Adrenal gland (tissue), 12 donors: ENCODE results near the gene MAST4. TPM values are rescaled to one million over a fixed set of nuclear protein-coding genes. Genes with fewer than 3 reads are reported as not detected.

Experiments used
- DNase-seq, 7 donors: peaks; one replicate each; pipeline ENCODE4 v3.0.0-alpha.2; 2019 to 2020
- H3K27ac ChIP-seq, 5 donors: fragments of 200-600 bp; sonication (generic) in 4 of 5; 1 replicate in 3 of 5; 2 replicates in 2 of 5; pipeline versions ENCODE4 v1.5.1 to v1.8.0; 2016 to 2020; ENCODE audit warnings: mild to moderate bottlenecking in 1 of 5
- H3K27me3 ChIP-seq: fragments of 200-600 bp; 2 replicates; pipeline ENCODE4 v1.8.0; 2021
- H3K36me3 ChIP-seq, 2 donors: fragments of 200-600 bp; replicated peaks in 1 of 2; 1 replicate in 1 of 2; 2 replicates in 1 of 2; pipeline versions ENCODE4 v1.5.1 to v1.8.0; 2018 to 2022
- H3K4me1 ChIP-seq, 2 donors: fragments of 200-600 bp; replicated peaks in 1 of 2; 1 replicate in 1 of 2; 2 replicates in 1 of 2; pipeline versions ENCODE4 v1.5.1 to v1.8.0; 2018 to 2021
- H3K4me3 ChIP-seq, 4 donors: fragments of 200-600 bp; sonication (generic) in 3 of 4; one replicate each; pipeline ENCODE4 v1.5.1; 2016 to 2018
- H3K9me3 ChIP-seq, 3 donors: fragments of 200-600 bp; sonication (generic) in 1 of 3; replicated peaks in 1 of 3; 1 replicate in 2 of 3; 2 replicates in 1 of 3; pipeline versions ENCODE4 v1.5.1 to v1.8.0; 2016 to 2021
- CTCF ChIP-seq, 6 experiments: fragments of 450-650 bp in 4 of 6; fragments of 200-600 bp in 2 of 6; sonication (generic) in 1 of 6; IDR thresholded peaks; 1 replicate in 5 of 6; 2 replicates in 1 of 6; pipeline versions ENCODE4 v1.5.1 to v1.8.0; 2016 to 2021; ENCODE audit warnings: antibody characterized with exemption in 6 of 6, mild to moderate bottlenecking in 2 of 6, moderate library complexity in 1 of 6
- POLR2A ChIP-seq, 2 donors: fragments of 450-650 bp; IDR thresholded peaks; one replicate each; pipeline ENCODE4 v1.6.1; 2017; ENCODE audit warnings: antibody characterized with exemption in 2 of 2, mild to moderate bottlenecking in 2 of 2, moderate library complexity in 1 of 2
- WGBS, 4 donors: extraction: QIAGEN DNeasy Blood & Tissue Kit in 2 of 4; methylation state at CpG; one replicate each; pipeline versions ENCODE4 v1.1.5 to v1.1.7; 2013 to 2017; 5-methylcytosine and 5-hydroxymethylcytosine counted together
- intact Hi-C, 2 donors: fragments of 100-400 bp; cut with DNase I; formaldehyde crosslinking; loops; one replicate each; pipeline versions ENCODE4 v1.14.1 to v1.15.0; 2022 to 2023
- polyA plus RNA-seq, 3 donors: library from polyadenylated mRNA; stranded (reverse); fragments of 200-250 nt in 2 of 3; fragments of 350-450 nt in 1 of 3; fragmentation: Illumina TruSeq in 1 of 3; extraction: RNeasy Lipid Tissue Mini Kit (QIAGEN cat#74804) in 1 of 3; gene quantifications; one replicate each; pipeline ENCODE4 v1.2.3, GENCODE V29; 2013 to 2014
- total RNA-seq, 9 donors: library from RNA; depleted of rRNA in 4 of 9; stranded (reverse); fragments of >200 nt in 4 of 9; fragments of 120-200 nt in 1 of 9; fragmentation: NEBNext Ultra II Directional in 1 of 9; extraction: Animal tissue kit (Norgen Biotek cat#: 25700) in 1 of 9; gene quantifications; one replicate each; pipeline versions ENCODE4 v1.1.0 to v1.2.4, GENCODE V29; 2013 to 2023
- donor health status: healthy with polysubstance abuse.
- donor health status: Bipolar disorder and iron deficiency.
- donor health status: DM: yes; HTN: yes; CAD: no.
- donor health status: DM: no; HTN: no; CAD: no.
- donor health status: DM: no; HTN: no; CAD: no.
- donor health status: DM: yes; HTN: yes; CAD: no.

The MAST4 gene
- total and polyA plus RNA-seq, 12 donors = 12.3 to 95.0 (median 42.8) TPM

DNA sequence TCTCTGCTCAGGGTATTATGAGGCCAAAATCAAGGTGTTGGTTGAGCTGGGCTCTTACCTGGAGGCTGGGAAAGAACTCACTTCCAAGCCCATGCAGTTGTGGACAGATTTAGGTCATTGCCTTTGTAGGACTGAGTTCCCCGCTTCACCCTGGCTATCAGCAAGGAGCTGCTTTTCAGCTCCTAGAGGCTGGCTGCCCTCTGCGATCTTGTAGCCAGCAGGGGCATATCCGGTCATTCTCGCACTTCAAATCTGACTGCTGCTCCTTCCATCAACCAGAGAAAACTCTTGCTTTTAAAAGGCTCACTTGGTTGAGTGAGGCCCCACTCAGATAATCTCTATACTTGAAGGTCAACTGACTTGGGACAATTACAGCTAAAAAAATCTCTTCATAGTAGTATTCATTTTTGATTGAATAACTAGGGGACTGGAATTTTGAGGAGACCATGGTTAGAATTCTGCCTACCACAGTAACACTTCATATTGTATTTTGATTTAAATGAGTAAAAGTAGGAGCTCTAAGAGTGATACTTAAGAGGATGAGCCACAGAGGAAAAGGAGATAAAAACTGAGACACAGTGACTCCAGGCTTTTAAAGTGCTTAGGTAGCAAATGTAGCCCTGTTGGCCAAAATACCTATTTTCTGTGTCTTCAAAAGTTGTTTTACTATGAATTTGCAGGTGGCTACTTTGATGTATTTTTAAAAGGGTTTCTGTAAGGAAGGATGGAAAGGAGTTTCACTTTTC lies 463.0 kb downstream of the MAST4 start:
- intact Hi-C loops = no loop called here
- TF ChIP-seq POLR2A (IDR thresholded peaks at IDR 0.05) (no peak), CTCF (IDR thresholded peaks at IDR 0.05) (no peak)
- H3K9me3 ChIP-seq = no peaks in the 10 kb centered on the region
- H3K4me3 ChIP-seq = no peak overlapping the region
- peak in 4 of 7 donors; percentile 11 to 60 (median 38) for DNase-seq
- H3K4me1 ChIP-seq = peaks cover 0 to 11% of the 10 kb centered on the region in 2 donors
- 33 to 66% (median 48%) methylated on average over 3 to 4 of the region's 4 CpGs for WGBS, 4 donors
- no peaks in the 10 kb centered on the region for H3K36me3 ChIP-seq
- no peaks in the 10 kb centered on the region for H3K27me3 ChIP-seq
- peak overlapping the region in 1 of 5 donors; percentile 32 for H3K27ac ChIP-seq

GRCh38 chr5:67059744-67060490 lies 463.7 kb downstream of the MAST4 start:
- 90 to 95% (median 91%) methylated on average over 6 of the region's 6 CpGs for WGBS, 4 donors
- no peaks in the 10 kb centered on the region for H3K9me3 ChIP-seq
- H3K27ac ChIP-seq = no peak overlapping the region
- H3K27me3 ChIP-seq = no peaks in the 10 kb centered on the region
- no peak for TF ChIP-seq CTCF (IDR thresholded peaks at IDR 0.05)
- no peaks in the 10 kb centered on the region for H3K36me3 ChIP-seq
- no peak for DNase-seq
- peaks cover 0 to 11% of the 10 kb centered on the region in 2 donors for H3K4me1 ChIP-seq
- intact Hi-C loops = loop anchor here in 1 of 2 donors (10.0 kb wide), 1 partner anchor 245 kb away; no protein-coding TSS in a partner anchor
- H3K4me3 ChIP-seq = no peak overlapping the region

DNA sequence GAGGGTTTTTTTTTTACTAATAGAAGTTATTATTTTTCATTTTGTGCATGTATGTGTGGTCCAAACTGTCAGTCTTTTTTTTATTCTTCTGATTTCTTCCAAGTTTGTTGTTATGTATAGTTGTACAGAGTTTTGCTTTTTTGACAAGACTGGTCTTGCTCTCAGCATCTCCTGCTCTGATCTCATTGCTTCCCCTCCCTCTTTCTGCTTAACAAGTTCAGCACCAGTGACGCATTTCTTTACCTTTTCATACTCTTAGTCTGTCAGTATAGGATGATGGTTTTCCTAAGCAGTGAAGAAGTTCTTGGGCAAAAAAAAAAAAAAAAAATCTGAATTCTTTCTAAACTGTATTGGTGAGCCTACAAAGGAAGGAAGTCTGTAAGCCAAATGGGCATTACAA lies 465.3 kb downstream of the MAST4 start:
- H3K27me3 ChIP-seq = no peaks in the 10 kb centered on the region
- TF ChIP-seq POLR2A (IDR thresholded peaks at IDR 0.05) (no peak), CTCF (IDR thresholded peaks at IDR 0.05) (no peak)
- intact Hi-C loops = loop anchor here in 1 of 2 donors (10.0 kb wide), 1 partner anchor 247 kb away; no protein-coding TSS in a partner anchor
- H3K9me3 ChIP-seq = no peaks in the 10 kb centered on the region
- DNase-seq = no peak
- WGBS, 4 donors = 90 to 100% (median 99%) methylated on average over 1 of the region's 1 CpG
- no peak overlapping the region for H3K27ac ChIP-seq
- no peaks in the 10 kb centered on the region for H3K36me3 ChIP-seq
- H3K4me3 ChIP-seq = no peak overlapping the region
- H3K4me1 ChIP-seq = peaks cover 0 to 11% of the 10 kb centered on the region in 2 donors

GRCh38 chr5:67063055-67063454 lies 466.9 kb downstream of the MAST4 start:
- TF ChIP-seq POLR2A (IDR thresholded peaks at IDR 0.05) = no peak
- TF ChIP-seq CTCF (IDR thresholded peaks at IDR 0.05) = no peak
- H3K4me1 ChIP-seq = peaks cover 0 to 11% of the 10 kb centered on the region in 2 donors
- no peak for DNase-seq
- no peak overlapping the region for H3K27ac ChIP-seq
- WGBS, 4 donors = 70 to 80% (median 76%) methylated on average over 3 of the region's 3 CpGs
- H3K4me3 ChIP-seq = no peak overlapping the region
- no peaks in the 10 kb centered on the region for H3K27me3 ChIP-seq
- no peaks in the 10 kb centered on the region for H3K9me3 ChIP-seq
- intact Hi-C loops = loop anchor here in 1 of 2 donors (10.0 kb wide), 1 partner anchor 248 kb away; no protein-coding TSS in a partner anchor
- no peaks in the 10 kb centered on the region for H3K36me3 ChIP-seq
